HepG2 (cell line): ENCODE results near the gene PLD1. TPM values are rescaled to one million over a fixed set of nuclear protein-coding genes. Genes with fewer than 3 reads are reported as not detected.

ENCODE experiments used
- ATAC-seq: fragments of 200-7000 bp; cut with Tn5 transposase; 3 replicates; pipeline ENCODE4 v1.9.1; 2020; ENCODE audit warnings: mild to moderate bottlenecking, moderate library complexity
- BruUV-seq: library from RNA; stranded (reverse); fragments of 400-500 nt; replicated peaks from 2 replicates; lab custom pipeline; 2021; lab: Mats Ljungman, UMichigan
- CTCF ChIA-PET: fragments of 300-600 bp; formaldehyde crosslinking; extraction: SDS; loops from one replicate; lab custom pipeline; 2021; ENCODE audit warnings: low total read pairs, inconsistent platforms, low intra/inter-chr PET ratio; lab: Yijun Ruan, JAX
- POLR2A ChIA-PET: fragments of 350-600 bp; sonication (Branson Sonifier 250); formaldehyde crosslinking; loops from one replicate; lab custom pipeline; 2020; ENCODE audit warnings: antibody characterized with exemption, inconsistent platforms; lab: Yijun Ruan, JAX
- DNase-seq: peaks from one replicate; pipeline ENCODE4 v3.0.0-alpha.2; 2015; ENCODE audit warnings: low spot score
- FAIRE-seq: peaks from 3 replicates; lab custom pipeline; 2011; peaks lifted over from hg19 to GRCh38; lab: Jason Lieb, UNC
- H2AFZ ChIP-seq: one replicate; pipeline ENCODE4 v1.6.1; 2011; ENCODE audit warnings: low read length, inconsistent platforms
- H3K27ac ChIP-seq: fragments of 300-600 bp; 3 replicates; pipeline ENCODE4 v1.8.0; 2011; ENCODE audit warnings: mixed run types, mild to moderate bottlenecking, mixed read lengths, low read length, inconsistent platforms; ENCODE audit not compliant: insufficient read depth; ENCODE audit errors: extremely low read length
- H3K27me3 ChIP-seq, 2 experiments: fragments of 200-600 bp in 1 of 2; 2 replicates in 1 of 2; 3 replicates in 1 of 2; pipeline versions ENCODE4 v1.6.0 to v1.8.0; 2011; ENCODE audit warnings: low read length in 2 of 2, mild to moderate bottlenecking in 2 of 2, moderate library complexity in 2 of 2, inconsistent platforms in 1 of 2; ENCODE audit not compliant: insufficient read depth in 2 of 2, control insufficient read depth in 1 of 2
- H3K36me3 ChIP-seq, 2 experiments: fragments of 200-600 bp in 1 of 2; replicated peaks in 1 of 2; 2 replicates in 1 of 2; 3 replicates in 1 of 2; pipeline versions ENCODE4 v1.5.1 to v1.8.0; 2011; ENCODE audit warnings: low read length in 2 of 2, inconsistent platforms in 1 of 2; ENCODE audit not compliant: insufficient read depth in 2 of 2, control insufficient read depth in 1 of 2
- H3K4me1 ChIP-seq: 2 replicates; pipeline ENCODE4 v1.5.1; 2012; ENCODE audit warnings: low read length, inconsistent platforms; ENCODE audit not compliant: insufficient read depth
- H3K4me2 ChIP-seq: 2 replicates; pipeline ENCODE4 v1.6.0; 2011; ENCODE audit warnings: low read depth, low read length, inconsistent platforms
- H3K4me3 ChIP-seq, 3 experiments: fragments of 200-600 bp in 1 of 3; sonication (generic), shearing (Covaris generic) in 1 of 3; replicated peaks in 1 of 3; 2 replicates each; pipeline ENCODE4 v1.5.1; 2011 to 2016; ENCODE audit warnings: low read length in 3 of 3, inconsistent platforms in 2 of 3, low read depth in 2 of 3, mild to moderate bottlenecking in 2 of 3, control low read depth in 1 of 3, mixed read lengths in 1 of 3; ENCODE audit not compliant: insufficient read depth in 1 of 3
- H3K79me2 ChIP-seq: one replicate; pipeline ENCODE4 v1.6.1; 2011; ENCODE audit warnings: low read length, inconsistent platforms; ENCODE audit not compliant: insufficient read depth
- H3K9ac ChIP-seq: 2 replicates; pipeline ENCODE4 v1.6.0; 2011; ENCODE audit warnings: mild to moderate bottlenecking, low read depth, low read length, inconsistent platforms; ENCODE audit not compliant: insufficient read depth
- H3K9me3 ChIP-seq: 2 replicates; pipeline ENCODE4 v1.5.1; 2012; ENCODE audit warnings: mild to moderate bottlenecking, low read length
- H4K20me1 ChIP-seq: 2 replicates; pipeline ENCODE4 v1.6.0; 2011; ENCODE audit warnings: inconsistent platforms, mild to moderate bottlenecking, low read length, moderate library complexity; ENCODE audit not compliant: insufficient read depth
- BCLAF1 ChIP-seq: fragments of 450-650 bp; IDR thresholded peaks from 2 replicates; pipeline ENCODE4 v1.6.1; 2017; ENCODE audit warnings: mild to moderate bottlenecking
- BRF2 ChIP-seq: sonication (generic); formaldehyde crosslinking; IDR thresholded peaks from 2 replicates; pipeline ENCODE4 v1.8.1; 2022; ENCODE audit warnings: mild to moderate bottlenecking, missing genetic modification reagents
- DBP ChIP-seq: sonication (generic); formaldehyde crosslinking; IDR thresholded peaks from 2 replicates; pipeline ENCODE4 v1.4.0; 2020; ENCODE audit warnings: missing genetic modification reagents; ENCODE audit errors: not compliant biosample characterization
- FOSL2 ChIP-seq: sonication (generic); formaldehyde crosslinking; IDR thresholded peaks from 2 replicates; pipeline ENCODE4 v1.4.0; 2020; ENCODE audit warnings: missing genetic modification reagents
- ZBTB14 ChIP-seq: sonication (generic); formaldehyde crosslinking; IDR thresholded peaks from 2 replicates; pipeline ENCODE4 v1.4.0; 2020; ENCODE audit warnings: missing genetic modification reagents
- ZMYM2 ChIP-seq: sonication (generic); formaldehyde crosslinking; IDR thresholded peaks from 2 replicates; pipeline ENCODE4 v1.8.0; 2022; ENCODE audit warnings: mild to moderate bottlenecking, missing genetic modification reagents
- ZNF468 ChIP-seq: sonication (generic); formaldehyde crosslinking; IDR thresholded peaks from 2 replicates; pipeline ENCODE4 v1.8.0; 2022; ENCODE audit warnings: mild to moderate bottlenecking, moderate library complexity, missing genetic modification reagents
- ZNF510 ChIP-seq: sonication (generic); formaldehyde crosslinking; IDR thresholded peaks from 2 replicates; pipeline ENCODE4 v1.4.0; 2020; ENCODE audit warnings: low read depth, mild to moderate bottlenecking, missing genetic modification reagents
- ZNF646 ChIP-seq: sonication (generic); formaldehyde crosslinking; IDR thresholded peaks from 2 replicates; pipeline ENCODE4 v1.9.0; 2021; ENCODE audit warnings: mild to moderate bottlenecking, missing genetic modification reagents
- ZSCAN29 ChIP-seq: sonication (generic); formaldehyde crosslinking; conservative IDR thresholded peaks from 2 replicates; pipeline ENCODE4 v1.4.0; 2020; ENCODE audit warnings: mild to moderate bottlenecking, missing genetic modification reagents
- WGBS: methylation state at CpG from one replicate; pipeline ENCODE4 v1.1.6; 2017; ENCODE audit warnings: low lambda C conversion rate; 5-methylcytosine and 5-hydroxymethylcytosine counted together
- in situ Hi-C: cut with HindIII; loops from 2 replicates; pipeline ENCODE4 v1.10.0; 2017; ENCODE audit warnings: low pct_unique_long_range_greater_than_20kb; ENCODE audit not compliant: extremely low pct_ligation_motif_present
- intact Hi-C: fragments of 100-400 bp; cut with micrococcal nuclease; formaldehyde crosslinking; loops from one replicate; pipeline ENCODE4 v1.10.0; 2022; ENCODE audit not compliant: unreplicated experiment
- polyA plus RNA-seq, 8 experiments: library from polyadenylated mRNA; depleted of rRNA in 3 of 8; stranded (reverse) in 7 of 8; unstranded in 1 of 8; fragments of >200 nt; fragmentation: Illumina TruSeq in 4 of 8; extraction: Trizol in 4 of 8; gene quantifications; 2 replicates each; pipeline versions ENCODE4 v1.2.1 to v1.2.3, GENCODE V29; 2011 to 2016; ENCODE audit warnings: low read depth in 4 of 8, missing spikeins in 1 of 8, mixed read lengths in 1 of 8; ENCODE audit not compliant: insufficient read depth in 1 of 8
- total RNA-seq, 5 experiments: library from RNA; depleted of rRNA; stranded (reverse); fragments of >200 nt; fragmentation: Illumina TruSeq; extraction: Trizol; gene quantifications; 2 replicates each; pipeline ENCODE4 v1.2.3, GENCODE V29; 2016; ENCODE audit warnings: low read depth in 1 of 5

Gene PLD1
- total and polyA plus RNA-seq, 2 of the 13 experiments (the other 11 are each of a cell fraction or from before 2014, with no cell fraction given), result 27.1 to 59.4 TPM

GRCh38 chr3:171710359-171710758 is 99.9 kb downstream of the PLD1 start:
- peaks cover 19 to 64% of the 10 kb centered on the region in 2 experiments for H3K36me3 ChIP-seq
- 96% methylated on average over 17 of the region's 17 CpGs for WGBS
- FAIRE-seq, result no peak
- ATAC-seq, result no peak
- BruUV-seq, result no TSS peak
- H3K27me3 ChIP-seq, result no peaks in the 10 kb centered on the region
- no peaks in the 10 kb centered on the region for H3K79me2 ChIP-seq
- no peak for DNase-seq
- POLR2A ChIA-PET, result no interaction called here
- in situ Hi-C loops, result no loop called here
- H3K4me3 ChIP-seq, result no peak overlapping the region
- H3K9ac ChIP-seq, result no peak overlapping the region
- peaks cover 7% of the 10 kb centered on the region; the same call in 1 of the 2 replicates for H3K4me1 ChIP-seq
- H3K9me3 ChIP-seq, result 0 out of 2 replicates have a peak, but pooled peaks cover under 1% of the 10 kb centered on the region
- intact Hi-C loops, result no loop called here
- no peak overlapping the region for H3K4me2 ChIP-seq
- H3K27ac ChIP-seq, result no peak overlapping the region
- no peaks in the 10 kb centered on the region for H4K20me1 ChIP-seq
- no peak overlapping the region for H2AFZ ChIP-seq
- CTCF ChIA-PET, result no interaction called here
- TF ChIP-seq BRF2 (CRISPR knock-in tag) (no peak), ZNF510 (no peak), ZNF468 (CRISPR knock-in tag) (no peak), BCLAF1 (no peak), ZBTB14 (CRISPR knock-in tag) (no peak), ZMYM2 (CRISPR knock-in tag) (no peak), ZNF646 (no peak), FOSL2 (CRISPR knock-in tag) (no peak), DBP (CRISPR knock-in tag) (no peak), ZSCAN29 (CRISPR knock-in tag) (no peak)
